ENCODE measurements around the gene ADM2. TPM values are rescaled to one million over a fixed set of nuclear protein-coding genes. Genes with fewer than 3 reads are reported as not detected.
A peak's percentile ranks its signal among the peaks of the same experiment; 100 is the strongest.

The ADM2 gene
- total RNA-seq, 1 experiment from 2014 or later: 10.9 TPM

DNA sequence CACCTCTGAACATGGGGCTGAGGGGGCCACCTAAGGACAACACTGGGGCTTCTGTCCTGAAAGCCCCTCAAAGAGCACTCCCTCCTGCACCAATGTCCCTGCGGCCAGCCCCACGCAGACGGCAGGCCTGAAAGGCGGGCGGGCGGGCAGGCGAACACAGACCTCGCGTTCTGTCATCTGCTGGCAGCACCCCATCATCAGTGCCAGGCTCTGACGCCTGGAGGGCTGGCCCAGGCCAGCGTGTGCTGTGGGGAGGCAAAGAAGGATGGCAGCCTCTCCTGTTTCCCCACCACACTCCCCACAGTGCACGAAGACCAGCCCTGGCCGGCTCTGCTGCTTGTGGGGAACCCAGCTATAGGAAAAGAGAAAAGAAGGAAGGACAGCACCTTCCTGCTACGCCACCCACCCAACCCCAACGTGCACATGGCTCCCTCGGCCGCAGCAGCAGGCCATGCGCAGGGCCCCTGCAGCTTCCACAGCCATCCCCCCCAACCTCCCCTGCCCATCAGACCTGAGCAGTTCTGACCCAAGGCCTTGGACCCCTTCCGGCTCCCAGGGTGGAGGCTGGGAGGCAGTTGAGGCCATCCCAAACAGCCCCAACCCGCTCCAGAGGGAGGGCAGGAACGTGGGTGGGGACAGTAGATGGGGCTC lies 10.0 kb upstream of the ADM2 start:
- ChIA-PET POLR2A (no interaction called here), CTCF (interaction anchor here (1.3 to 1.7 kb wide), 3 partner anchors 26 to 91 kb away, joined by 4 to 6 read pairs (median 6); partner anchors contain the start of genes SCO2 and SYCE3)
- no peaks in the 10 kb centered on the region for H3K9me3 Mint-ChIP-seq
- H3K36me3 Mint-ChIP-seq: peaks cover 5% of the 10 kb centered on the region
- peaks cover 4% of the 10 kb centered on the region for H3K27me3 Mint-ChIP-seq (ENCODE audit: low read depth)
- peaks cover 29% of the 10 kb centered on the region for H3K4me1 Mint-ChIP-seq
- DNase-seq (ENCODE audit: low spot score) (no peak), ATAC-seq (no peak)
- no peak overlapping the region for H3K27ac Mint-ChIP-seq
- no peak overlapping the region for H3K4me3 Mint-ChIP-seq
- TF ChIP-seq, protein P1, sequence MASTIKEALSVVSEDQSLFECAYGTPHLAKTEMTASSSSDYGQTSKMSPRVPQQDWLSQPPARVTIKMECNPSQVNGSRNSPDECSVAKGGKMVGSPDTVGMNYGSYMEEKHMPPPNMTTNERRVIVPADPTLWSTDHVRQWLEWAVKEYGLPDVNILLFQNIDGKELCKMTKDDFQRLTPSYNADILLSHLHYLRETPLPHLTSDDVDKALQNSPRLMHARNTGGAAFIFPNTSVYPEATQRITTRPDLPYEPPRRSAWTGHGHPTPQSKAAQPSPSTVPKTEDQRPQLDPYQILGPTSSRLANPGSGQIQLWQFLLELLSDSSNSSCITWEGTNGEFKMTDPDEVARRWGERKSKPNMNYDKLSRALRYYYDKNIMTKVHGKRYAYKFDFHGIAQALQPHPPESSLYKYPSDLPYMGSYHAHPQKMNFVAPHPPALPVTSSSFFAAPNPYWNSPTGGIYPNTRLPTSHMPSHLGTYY (CRISPR knock-in tag; IDR thresholded peaks at IDR 0.05): no peak
- TF ChIP-seq, protein P2, sequence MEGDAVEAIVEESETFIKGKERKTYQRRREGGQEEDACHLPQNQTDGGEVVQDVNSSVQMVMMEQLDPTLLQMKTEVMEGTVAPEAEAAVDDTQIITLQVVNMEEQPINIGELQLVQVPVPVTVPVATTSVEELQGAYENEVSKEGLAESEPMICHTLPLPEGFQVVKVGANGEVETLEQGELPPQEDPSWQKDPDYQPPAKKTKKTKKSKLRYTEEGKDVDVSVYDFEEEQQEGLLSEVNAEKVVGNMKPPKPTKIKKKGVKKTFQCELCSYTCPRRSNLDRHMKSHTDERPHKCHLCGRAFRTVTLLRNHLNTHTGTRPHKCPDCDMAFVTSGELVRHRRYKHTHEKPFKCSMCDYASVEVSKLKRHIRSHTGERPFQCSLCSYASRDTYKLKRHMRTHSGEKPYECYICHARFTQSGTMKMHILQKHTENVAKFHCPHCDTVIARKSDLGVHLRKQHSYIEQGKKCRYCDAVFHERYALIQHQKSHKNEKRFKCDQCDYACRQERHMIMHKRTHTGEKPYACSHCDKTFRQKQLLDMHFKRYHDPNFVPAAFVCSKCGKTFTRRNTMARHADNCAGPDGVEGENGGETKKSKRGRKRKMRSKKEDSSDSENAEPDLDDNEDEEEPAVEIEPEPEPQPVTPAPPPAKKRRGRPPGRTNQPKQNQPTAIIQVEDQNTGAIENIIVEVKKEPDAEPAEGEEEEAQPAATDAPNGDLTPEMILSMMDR (IDR thresholded peaks at IDR 0.05): no peak
- TF ChIP-seq, protein P3, sequence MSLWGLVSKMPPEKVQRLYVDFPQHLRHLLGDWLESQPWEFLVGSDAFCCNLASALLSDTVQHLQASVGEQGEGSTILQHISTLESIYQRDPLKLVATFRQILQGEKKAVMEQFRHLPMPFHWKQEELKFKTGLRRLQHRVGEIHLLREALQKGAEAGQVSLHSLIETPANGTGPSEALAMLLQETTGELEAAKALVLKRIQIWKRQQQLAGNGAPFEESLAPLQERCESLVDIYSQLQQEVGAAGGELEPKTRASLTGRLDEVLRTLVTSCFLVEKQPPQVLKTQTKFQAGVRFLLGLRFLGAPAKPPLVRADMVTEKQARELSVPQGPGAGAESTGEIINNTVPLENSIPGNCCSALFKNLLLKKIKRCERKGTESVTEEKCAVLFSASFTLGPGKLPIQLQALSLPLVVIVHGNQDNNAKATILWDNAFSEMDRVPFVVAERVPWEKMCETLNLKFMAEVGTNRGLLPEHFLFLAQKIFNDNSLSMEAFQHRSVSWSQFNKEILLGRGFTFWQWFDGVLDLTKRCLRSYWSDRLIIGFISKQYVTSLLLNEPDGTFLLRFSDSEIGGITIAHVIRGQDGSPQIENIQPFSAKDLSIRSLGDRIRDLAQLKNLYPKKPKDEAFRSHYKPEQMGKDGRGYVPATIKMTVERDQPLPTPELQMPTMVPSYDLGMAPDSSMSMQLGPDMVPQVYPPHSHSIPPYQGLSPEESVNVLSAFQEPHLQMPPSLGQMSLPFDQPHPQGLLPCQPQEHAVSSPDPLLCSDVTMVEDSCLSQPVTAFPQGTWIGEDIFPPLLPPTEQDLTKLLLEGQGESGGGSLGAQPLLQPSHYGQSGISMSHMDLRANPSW (CRISPR knock-in tag; conservative IDR thresholded peaks at IDR 0.05; ENCODE audit: low read depth): no peak
- TF ChIP-seq, protein P4, sequence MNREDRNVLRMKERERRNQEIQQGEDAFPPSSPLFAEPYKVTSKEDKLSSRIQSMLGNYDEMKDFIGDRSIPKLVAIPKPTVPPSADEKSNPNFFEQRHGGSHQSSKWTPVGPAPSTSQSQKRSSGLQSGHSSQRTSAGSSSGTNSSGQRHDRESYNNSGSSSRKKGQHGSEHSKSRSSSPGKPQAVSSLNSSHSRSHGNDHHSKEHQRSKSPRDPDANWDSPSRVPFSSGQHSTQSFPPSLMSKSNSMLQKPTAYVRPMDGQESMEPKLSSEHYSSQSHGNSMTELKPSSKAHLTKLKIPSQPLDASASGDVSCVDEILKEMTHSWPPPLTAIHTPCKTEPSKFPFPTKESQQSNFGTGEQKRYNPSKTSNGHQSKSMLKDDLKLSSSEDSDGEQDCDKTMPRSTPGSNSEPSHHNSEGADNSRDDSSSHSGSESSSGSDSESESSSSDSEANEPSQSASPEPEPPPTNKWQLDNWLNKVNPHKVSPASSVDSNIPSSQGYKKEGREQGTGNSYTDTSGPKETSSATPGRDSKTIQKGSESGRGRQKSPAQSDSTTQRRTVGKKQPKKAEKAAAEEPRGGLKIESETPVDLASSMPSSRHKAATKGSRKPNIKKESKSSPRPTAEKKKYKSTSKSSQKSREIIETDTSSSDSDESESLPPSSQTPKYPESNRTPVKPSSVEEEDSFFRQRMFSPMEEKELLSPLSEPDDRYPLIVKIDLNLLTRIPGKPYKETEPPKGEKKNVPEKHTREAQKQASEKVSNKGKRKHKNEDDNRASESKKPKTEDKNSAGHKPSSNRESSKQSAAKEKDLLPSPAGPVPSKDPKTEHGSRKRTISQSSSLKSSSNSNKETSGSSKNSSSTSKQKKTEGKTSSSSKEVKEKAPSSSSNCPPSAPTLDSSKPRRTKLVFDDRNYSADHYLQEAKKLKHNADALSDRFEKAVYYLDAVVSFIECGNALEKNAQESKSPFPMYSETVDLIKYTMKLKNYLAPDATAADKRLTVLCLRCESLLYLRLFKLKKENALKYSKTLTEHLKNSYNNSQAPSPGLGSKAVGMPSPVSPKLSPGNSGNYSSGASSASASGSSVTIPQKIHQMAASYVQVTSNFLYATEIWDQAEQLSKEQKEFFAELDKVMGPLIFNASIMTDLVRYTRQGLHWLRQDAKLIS (CRISPR knock-in tag; IDR thresholded peaks at IDR 0.05; ENCODE audit: borderline replicate concordance): no peak

DNA sequence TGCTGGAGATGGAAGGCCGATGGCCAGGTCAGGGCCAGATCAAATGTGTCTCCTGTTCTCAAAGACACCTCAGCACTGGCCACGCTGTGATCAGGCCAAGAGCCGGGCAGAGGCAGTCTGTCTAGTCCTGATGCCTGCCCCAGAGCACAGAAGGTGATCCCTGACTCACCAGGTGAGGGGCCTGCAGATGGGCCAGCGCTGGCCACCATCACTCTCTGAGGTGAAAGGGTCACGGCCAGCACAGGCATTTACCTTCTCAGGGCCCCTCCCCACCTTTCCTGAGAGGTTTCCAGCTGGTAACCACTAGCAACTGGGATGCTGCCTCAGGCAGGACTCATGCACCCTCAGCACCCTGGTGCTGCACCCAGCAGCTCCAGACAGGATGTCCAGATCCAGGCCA lies 9.4 kb upstream of the ADM2 start:
- H3K27me3 Mint-ChIP-seq (ENCODE audit: low read depth): peaks cover 8% of the 10 kb centered on the region
- no peaks in the 10 kb centered on the region for H3K9me3 Mint-ChIP-seq
- H3K27ac Mint-ChIP-seq: peak overlapping the region; percentile 41; the same call in 1 of the 2 replicates
- no peak for ATAC-seq
- H3K4me1 Mint-ChIP-seq: peaks cover 34% of the 10 kb centered on the region
- H3K36me3 Mint-ChIP-seq: peaks cover under 1% of the 10 kb centered on the region
- no peak for TF ChIP-seq HMGA2 (CRISPR knock-in tag; IDR thresholded peaks at IDR 0.05)
- TF ChIP-seq ZNF671 (CRISPR knock-in tag; IDR thresholded peaks at IDR 0.05): no peak
- TF ChIP-seq, protein P5, sequence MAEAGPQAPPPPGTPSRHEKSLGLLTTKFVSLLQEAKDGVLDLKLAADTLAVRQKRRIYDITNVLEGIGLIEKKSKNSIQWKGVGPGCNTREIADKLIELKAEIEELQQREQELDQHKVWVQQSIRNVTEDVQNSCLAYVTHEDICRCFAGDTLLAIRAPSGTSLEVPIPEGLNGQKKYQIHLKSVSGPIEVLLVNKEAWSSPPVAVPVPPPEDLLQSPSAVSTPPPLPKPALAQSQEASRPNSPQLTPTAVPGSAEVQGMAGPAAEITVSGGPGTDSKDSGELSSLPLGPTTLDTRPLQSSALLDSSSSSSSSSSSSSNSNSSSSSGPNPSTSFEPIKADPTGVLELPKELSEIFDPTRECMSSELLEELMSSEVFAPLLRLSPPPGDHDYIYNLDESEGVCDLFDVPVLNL (CRISPR knock-in tag; IDR thresholded peaks at IDR 0.05; ENCODE audit: borderline replicate concordance, low read depth): no peak
- no peak for TF ChIP-seq NR2C2 (CRISPR knock-in tag; IDR thresholded peaks at IDR 0.05)
- TF ChIP-seq, protein P6, sequence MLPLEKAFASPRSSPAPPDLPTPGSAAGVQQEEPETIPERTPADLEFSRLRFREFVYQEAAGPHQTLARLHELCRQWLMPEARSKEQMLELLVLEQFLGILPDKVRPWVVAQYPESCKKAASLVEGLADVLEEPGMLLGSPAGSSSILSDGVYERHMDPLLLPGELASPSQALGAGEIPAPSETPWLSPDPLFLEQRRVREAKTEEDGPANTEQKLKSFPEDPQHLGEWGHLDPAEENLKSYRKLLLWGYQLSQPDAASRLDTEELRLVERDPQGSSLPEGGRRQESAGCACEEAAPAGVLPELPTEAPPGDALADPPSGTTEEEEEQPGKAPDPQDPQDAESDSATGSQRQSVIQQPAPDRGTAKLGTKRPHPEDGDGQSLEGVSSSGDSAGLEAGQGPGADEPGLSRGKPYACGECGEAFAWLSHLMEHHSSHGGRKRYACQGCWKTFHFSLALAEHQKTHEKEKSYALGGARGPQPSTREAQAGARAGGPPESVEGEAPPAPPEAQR (CRISPR knock-in tag; IDR thresholded peaks at IDR 0.05): no peak
- TF ChIP-seq, protein P7, sequence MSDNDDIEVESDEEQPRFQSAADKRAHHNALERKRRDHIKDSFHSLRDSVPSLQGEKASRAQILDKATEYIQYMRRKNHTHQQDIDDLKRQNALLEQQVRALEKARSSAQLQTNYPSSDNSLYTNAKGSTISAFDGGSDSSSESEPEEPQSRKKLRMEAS (CRISPR knock-in tag; IDR thresholded peaks at IDR 0.05): no peak
- TF ChIP-seq, protein P8, sequence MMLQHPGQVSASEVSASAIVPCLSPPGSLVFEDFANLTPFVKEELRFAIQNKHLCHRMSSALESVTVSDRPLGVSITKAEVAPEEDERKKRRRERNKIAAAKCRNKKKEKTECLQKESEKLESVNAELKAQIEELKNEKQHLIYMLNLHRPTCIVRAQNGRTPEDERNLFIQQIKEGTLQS (CRISPR knock-in tag; conservative IDR thresholded peaks at IDR 0.05): no peak
- TF ChIP-seq, protein P9, sequence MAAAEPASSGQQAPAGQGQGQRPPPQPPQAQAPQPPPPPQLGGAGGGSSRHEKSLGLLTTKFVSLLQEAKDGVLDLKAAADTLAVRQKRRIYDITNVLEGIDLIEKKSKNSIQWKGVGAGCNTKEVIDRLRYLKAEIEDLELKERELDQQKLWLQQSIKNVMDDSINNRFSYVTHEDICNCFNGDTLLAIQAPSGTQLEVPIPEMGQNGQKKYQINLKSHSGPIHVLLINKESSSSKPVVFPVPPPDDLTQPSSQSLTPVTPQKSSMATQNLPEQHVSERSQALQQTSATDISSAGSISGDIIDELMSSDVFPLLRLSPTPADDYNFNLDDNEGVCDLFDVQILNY (CRISPR knock-in tag; IDR thresholded peaks at IDR 0.05): no peak
- no peak for TF ChIP-seq ZNF416 (CRISPR knock-in tag; IDR thresholded peaks at IDR 0.05)
- TF ChIP-seq, protein P10, sequence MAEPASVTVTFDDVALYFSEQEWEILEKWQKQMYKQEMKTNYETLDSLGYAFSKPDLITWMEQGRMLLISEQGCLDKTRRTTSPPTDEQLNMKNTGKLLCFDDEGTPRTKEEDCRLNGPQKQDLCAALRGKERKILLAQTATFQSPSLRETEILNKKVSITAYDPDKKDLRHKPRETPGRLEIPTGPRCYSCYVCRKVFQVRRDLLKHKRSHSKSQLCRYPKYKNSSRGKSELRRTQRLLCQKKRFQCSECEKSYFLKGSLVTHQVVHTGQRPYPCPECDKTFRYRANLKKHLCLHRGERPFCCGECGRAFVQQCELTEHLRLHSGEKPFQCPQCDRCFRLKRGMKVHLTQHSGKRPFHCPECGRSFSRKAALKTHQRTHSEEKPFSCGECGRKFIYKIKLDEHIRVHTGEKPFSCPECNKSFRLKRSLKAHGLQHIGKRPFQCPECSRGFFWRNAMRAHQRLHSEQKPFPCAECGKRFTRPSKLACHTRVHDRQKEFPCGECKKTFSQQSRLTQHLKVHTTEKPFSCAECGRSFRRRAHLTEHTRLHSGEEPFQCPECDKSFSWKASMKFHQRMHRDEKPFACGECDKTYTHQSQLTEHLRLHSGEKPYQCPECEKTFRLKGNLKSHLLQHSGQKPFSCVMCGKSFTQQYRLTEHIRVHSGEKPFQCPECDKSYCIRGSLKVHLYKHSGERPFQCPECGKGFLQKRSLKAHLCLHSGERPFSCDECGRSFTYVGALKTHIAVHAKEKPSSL (CRISPR knock-in tag; conservative IDR thresholded peaks at IDR 0.05): no peak
- no peak for TF ChIP-seq NFATC4 (CRISPR knock-in tag; IDR thresholded peaks at IDR 0.05)
- no peak for DNase-seq (ENCODE audit: low spot score)
- POLR2A ChIA-PET: no interaction called here
- CTCF ChIA-PET: interaction anchor here (1.2 to 1.5 kb wide), 2 partner anchors 9 to 26 kb away, joined by 3 to 5 read pairs; partner anchors contain the start of gene ADM2
- H3K4me3 Mint-ChIP-seq: no peak overlapping the region
